Naive thymus-derived CD8-positive, alpha-beta T cell (primary cell): ENCODE results near the gene SLC22A12. TPM values are rescaled to one million over a fixed set of nuclear protein-coding genes. Genes with fewer than 3 reads are reported as not detected.

Experiments used
- ATAC-seq, 2 donors: fragments of 150-1000 bp; cut with Tn5 transposase in 1 of 2; sonication (Bioruptor Pico), chemical (Tn5 transposase) in 1 of 2; 1 replicate in 1 of 2; 2 replicates in 1 of 2; pipeline ENCODE4 v1.10.0; 2021; ENCODE audit warnings: mild to moderate bottlenecking in 2 of 2, moderate library complexity in 2 of 2
- POLR2A ChIA-PET: fragments of 350-600 bp; sonication (Branson Sonifier 250); formaldehyde crosslinking; loops from one replicate; lab custom pipeline; 2021; ENCODE audit warnings: antibody characterized with exemption; lab: Charles Lee
- DNase-seq, 10 donors: peaks; one replicate each; pipeline versions ENCODE4 v3.0.0 to v3.0.0-alpha.2; 2020 to 2022
- H3K27ac Mint-ChIP-seq, 10 donors: one replicate each; pipeline ENCODE4 v1.8.0; 2020 to 2022; ENCODE audit warnings: mild to moderate bottlenecking in 10 of 10, mixed read lengths in 10 of 10, moderate library complexity in 4 of 10, inconsistent platforms in 1 of 10
- H3K27me3 Mint-ChIP-seq, 5 donors: one replicate each; pipeline ENCODE4 v1.8.0; 2021 to 2022; ENCODE audit warnings: mixed read lengths in 5 of 5
- H3K36me3 Mint-ChIP-seq, 3 donors: one replicate each; pipeline ENCODE4 v1.8.0; 2020 to 2022; ENCODE audit warnings: mixed read lengths in 3 of 3, mild to moderate bottlenecking in 2 of 3, inconsistent platforms in 1 of 3
- H3K4me1 Mint-ChIP-seq, 4 donors: one replicate each; pipeline ENCODE4 v1.8.0; 2021 to 2022; ENCODE audit warnings: mixed read lengths in 4 of 4
- H3K4me3 Mint-ChIP-seq, 10 donors: one replicate each; pipeline ENCODE4 v1.8.0; 2020 to 2022; ENCODE audit warnings: mild to moderate bottlenecking in 10 of 10, mixed read lengths in 10 of 10, moderate library complexity in 6 of 10, inconsistent platforms in 1 of 10
- H3K9me3 Mint-ChIP-seq, 9 donors: one replicate each; pipeline ENCODE4 v1.8.0; 2020 to 2022; ENCODE audit warnings: mixed read lengths in 9 of 9, mild to moderate bottlenecking in 3 of 9, inconsistent platforms in 1 of 9, moderate library complexity in 1 of 9
- polyA plus RNA-seq, 3 donors: library from polyadenylated mRNA; unstranded; fragments of 300-500 nt; fragmentation: Illumina TruSeq; gene quantifications; one replicate each; pipeline ENCODE4 v1.2.3, GENCODE V29; 2021
- total RNA-seq, 8 experiments: library from RNA in 2 of 8; stranded (reverse) in 2 of 8; gene quantifications; one replicate each; pipeline ENCODE4 v1.2.3 and lab custom pipeline; 2021 to 2026

SLC22A12 gene
- total and polyA plus RNA-seq, 5 experiments from 2014 or later: not detected

GRCh38 chr11:64629796-64630562 lies 39.0 kb downstream of the SLC22A12 start:
- Mint-ChIP-seq H3K4me3 (no peak overlapping the region), H3K27me3 (peaks cover 4 to 12% (median 10%) of the 10 kb centered on the region in 5 donors), H3K27ac (peak overlapping the region in 2 of 10 donors; percentile 27 to 37), H3K36me3 (no peaks in the 10 kb centered on the region), H3K4me1 (peaks cover 11 to 23% (median 15%) of the 10 kb centered on the region in 4 donors), H3K9me3 (no peaks in the 10 kb centered on the region)
- POLR2A ChIA-PET: no interaction called here
- ATAC-seq (no peak), DNase-seq (no peak)

DNA sequence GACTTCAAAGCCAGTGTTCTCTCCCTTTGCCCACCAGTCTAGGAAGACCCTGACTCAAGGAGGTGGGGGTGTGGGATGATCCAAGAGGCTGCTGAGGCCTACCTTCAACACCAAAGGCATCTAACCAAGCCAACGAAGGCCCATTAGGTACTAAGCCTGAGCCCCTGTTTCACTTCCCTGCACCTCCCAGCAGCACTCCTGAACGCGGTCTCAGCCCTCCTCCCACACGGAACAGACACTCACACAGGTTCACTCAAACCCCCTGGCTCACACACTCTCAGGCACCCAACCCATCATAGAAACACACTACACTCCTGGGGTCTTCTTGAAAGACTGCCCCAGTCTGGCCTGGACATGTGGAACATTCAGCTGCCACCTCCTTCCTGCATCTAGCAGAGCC lies 40.7 kb downstream of the SLC22A12 start:
- ATAC-seq (no peak), DNase-seq (no peak)
- peaks cover 8 to 29% (median 19%) of the 10 kb centered on the region in 5 donors for H3K27me3 Mint-ChIP-seq
- H3K9me3 Mint-ChIP-seq: no peaks in the 10 kb centered on the region
- H3K4me3 Mint-ChIP-seq: no peak overlapping the region
- H3K4me1 Mint-ChIP-seq: peaks cover 11 to 18% (median 15%) of the 10 kb centered on the region in 4 donors
- H3K27ac Mint-ChIP-seq: no peak overlapping the region
- POLR2A ChIA-PET: no interaction called here
- no peaks in the 10 kb centered on the region for H3K36me3 Mint-ChIP-seq

DNA sequence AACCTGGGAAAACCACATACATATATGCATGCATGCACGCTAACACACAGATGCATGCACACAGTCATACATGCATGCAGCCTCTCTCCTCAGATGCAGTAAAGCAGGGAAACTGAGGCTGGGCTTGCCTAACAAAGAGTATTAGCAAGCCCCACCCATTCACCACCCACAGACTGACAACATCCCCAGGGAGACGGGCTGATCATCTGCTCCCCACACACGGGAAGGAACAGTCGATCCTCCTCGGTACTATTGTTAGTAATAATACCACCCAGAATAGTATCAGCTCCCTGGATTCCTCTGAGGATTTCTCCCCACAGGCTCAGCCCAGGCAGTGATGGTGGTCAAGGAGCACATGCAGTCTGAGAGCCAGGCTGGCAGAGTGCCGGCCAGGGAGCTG lies 41.2 kb downstream of the SLC22A12 start:
- DNase-seq (no peak), ATAC-seq (no peak)
- Mint-ChIP-seq H3K4me3 (no peak overlapping the region), H3K9me3 (no peaks in the 10 kb centered on the region), H3K4me1 (peaks cover 11 to 18% (median 15%) of the 10 kb centered on the region in 4 donors), H3K27ac (peak overlapping the region in 1 of 10 donors; percentile 43), H3K27me3 (peaks cover 8 to 31% (median 19%) of the 10 kb centered on the region in 5 donors), H3K36me3 (no peaks in the 10 kb centered on the region)
- POLR2A ChIA-PET: no interaction called here

GRCh38 chr11:64632654-64633053 lies 41.6 kb downstream of the SLC22A12 start:
- Mint-ChIP-seq H3K4me1 (peaks cover 11 to 20% (median 15%) of the 10 kb centered on the region in 4 donors), H3K4me3 (no peak overlapping the region), H3K9me3 (no peaks in the 10 kb centered on the region), H3K27me3 (peaks cover 8 to 31% (median 22%) of the 10 kb centered on the region in 5 donors), H3K36me3 (no peaks in the 10 kb centered on the region), H3K27ac (no peak overlapping the region)
- DNase-seq (no peak), ATAC-seq (no peak)
- POLR2A ChIA-PET: no interaction called here

DNA sequence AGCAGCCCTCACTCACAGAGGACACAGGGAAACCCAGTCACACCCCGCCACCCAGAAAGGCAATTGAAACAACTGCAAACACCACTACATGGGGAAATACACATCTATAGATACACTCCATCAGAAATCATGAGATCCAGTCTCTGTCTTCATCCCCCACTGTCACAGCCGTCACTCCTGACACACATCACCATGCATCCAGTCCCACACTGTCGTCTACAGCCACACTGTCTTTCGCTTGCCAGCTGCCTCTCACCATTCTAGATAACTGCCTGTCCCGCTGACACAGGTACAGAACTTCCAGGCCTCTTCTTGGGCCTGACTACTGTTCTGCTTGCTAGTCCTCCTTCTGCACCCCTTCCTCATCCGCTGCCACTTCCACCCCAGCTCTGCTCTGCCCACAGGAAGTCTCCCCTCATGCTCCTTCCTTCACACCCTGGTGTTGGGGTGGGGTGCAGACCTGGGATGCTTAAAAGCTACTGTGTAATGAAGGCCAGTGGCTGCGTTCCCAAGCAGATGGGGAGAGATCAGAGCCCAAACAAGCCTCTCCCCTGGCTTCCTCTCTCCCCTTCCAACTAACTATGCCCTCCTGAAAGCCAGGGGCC lies 42.6 kb downstream of the SLC22A12 start:
- peak overlapping the region in 6 of 10 donors; percentile 7 to 79 (median 44) for H3K27ac Mint-ChIP-seq
- H3K36me3 Mint-ChIP-seq: no peaks in the 10 kb centered on the region
- H3K27me3 Mint-ChIP-seq: peaks cover 8 to 31% (median 23%) of the 10 kb centered on the region in 5 donors
- peak overlapping the region in 3 of 10 donors; percentile 24 to 38 (median 34) for H3K4me3 Mint-ChIP-seq
- ATAC-seq: peak in 1 of 2 donors; percentile 46
- peaks cover 11 to 21% (median 15%) of the 10 kb centered on the region in 4 donors for H3K4me1 Mint-ChIP-seq
- no peak for DNase-seq
- no peaks in the 10 kb centered on the region for H3K9me3 Mint-ChIP-seq
- POLR2A ChIA-PET: no interaction called here

DNA sequence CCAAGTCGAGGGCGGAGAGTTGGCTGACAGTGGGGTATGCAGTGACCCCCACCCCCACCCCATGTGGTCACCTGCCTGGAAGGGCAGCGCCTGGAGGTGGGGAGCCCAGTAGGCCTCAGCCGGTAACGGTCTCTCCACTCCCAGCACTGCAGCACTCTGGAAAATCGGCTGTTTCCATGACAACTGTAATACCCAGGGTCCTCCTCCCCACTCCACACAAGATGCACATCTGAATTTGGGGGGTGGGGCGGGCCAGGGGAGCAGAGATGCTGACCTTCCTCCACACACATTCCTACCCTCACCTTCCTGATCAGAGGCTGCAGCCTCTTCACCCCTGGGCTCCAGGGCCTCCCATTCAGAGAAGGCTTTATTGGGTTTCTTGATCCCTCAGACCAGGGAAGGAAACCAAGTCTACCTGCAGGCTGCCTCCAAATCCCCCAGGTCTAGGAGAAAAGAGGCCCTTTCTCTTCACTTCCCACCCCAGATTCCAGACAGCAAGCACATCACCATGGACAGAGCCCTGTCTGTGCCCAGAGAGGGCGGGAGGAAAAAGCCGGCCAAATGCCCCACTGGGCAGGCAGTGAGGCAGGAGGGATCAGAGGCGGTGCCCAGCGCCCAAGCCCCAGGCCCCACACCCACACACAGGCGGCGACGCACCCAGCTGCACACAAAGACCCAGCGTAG lies 46.5 kb downstream of the SLC22A12 start:
- Mint-ChIP-seq H3K27me3 (peaks cover 9 to 31% (median 23%) of the 10 kb centered on the region in 5 donors), H3K4me1 (peaks cover 11 to 24% (median 14%) of the 10 kb centered on the region in 4 donors), H3K36me3 (no peaks in the 10 kb centered on the region), H3K4me3 (peak overlapping the region in 1 of 10 donors; percentile 28), H3K27ac (no peak overlapping the region), H3K9me3 (no peaks in the 10 kb centered on the region)
- no peak for ATAC-seq
- DNase-seq: no peak
- POLR2A ChIA-PET: no interaction called here

- Mint-ChIP-seq H3K9me3 (no peaks in the 10 kb centered on the region), H3K27ac (no peak overlapping the region), H3K36me3 (no peaks in the 10 kb centered on the region), H3K27me3 (peaks cover 9 to 31% (median 23%) of the 10 kb centered on the region in 5 donors), H3K4me3 (peak overlapping the region in 1 of 10 donors; percentile 28), H3K4me1 (peaks cover 11 to 23% (median 13%) of the 10 kb centered on the region in 4 donors)
- ATAC-seq (peak in 1 of 2 donors; percentile 20), DNase-seq (no peak)
- POLR2A ChIA-PET: no interaction called here
Measured at GRCh38 chr11:64638018-64638665, 47.1 kb downstream of the SLC22A12 start.

- peak overlapping the region in 1 of 10 donors; percentile 37 for H3K4me3 Mint-ChIP-seq
- no peaks in the 10 kb centered on the region for H3K36me3 Mint-ChIP-seq
- peaks cover 5 to 19% (median 9%) of the 10 kb centered on the region in 4 donors for H3K4me1 Mint-ChIP-seq
- peaks cover 9 to 32% (median 25%) of the 10 kb centered on the region in 5 donors for H3K27me3 Mint-ChIP-seq
- DNase-seq (no peak), ATAC-seq (no peak)
- POLR2A ChIA-PET: no interaction called here
- peaks cover 0 to 1% (median 0%) of the 10 kb centered on the region in 9 donors for H3K9me3 Mint-ChIP-seq
- no peak overlapping the region for H3K27ac Mint-ChIP-seq
Measured at GRCh38 chr11:64638829-64639228, 47.8 kb downstream of the SLC22A12 start.

DNA sequence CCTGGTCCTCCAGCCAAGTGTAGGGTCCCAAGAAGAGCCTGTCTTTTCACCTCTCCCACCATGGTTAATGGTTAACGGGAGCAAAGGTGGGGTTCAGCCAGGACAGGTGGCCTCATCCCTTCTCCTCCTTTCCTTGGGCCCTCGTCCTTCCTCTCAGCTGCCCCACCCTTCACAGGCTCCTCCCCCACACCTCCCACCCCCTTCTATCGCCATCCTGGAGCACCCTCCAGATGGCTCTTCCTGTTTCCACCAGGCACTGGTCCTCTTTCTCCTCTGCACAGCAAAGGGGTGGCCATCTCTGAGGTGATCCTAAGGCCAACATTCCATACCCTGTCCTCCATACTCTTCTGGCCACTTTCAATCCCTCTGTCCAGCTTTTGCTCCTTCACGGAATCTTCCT lies 48.9 kb downstream of the SLC22A12 start:
- Mint-ChIP-seq H3K4me3 (no peak overlapping the region), H3K36me3 (no peaks in the 10 kb centered on the region), H3K4me1 (peaks cover 0 to 13% (median 4%) of the 10 kb centered on the region in 4 donors), H3K27ac (no peak overlapping the region), H3K27me3 (peaks cover 13 to 32% (median 26%) of the 10 kb centered on the region in 5 donors), H3K9me3 (peaks cover 0 to 1% (median 0%) of the 10 kb centered on the region in 9 donors)
- POLR2A ChIA-PET: no interaction called here
- ATAC-seq (no peak), DNase-seq (no peak)

DNA sequence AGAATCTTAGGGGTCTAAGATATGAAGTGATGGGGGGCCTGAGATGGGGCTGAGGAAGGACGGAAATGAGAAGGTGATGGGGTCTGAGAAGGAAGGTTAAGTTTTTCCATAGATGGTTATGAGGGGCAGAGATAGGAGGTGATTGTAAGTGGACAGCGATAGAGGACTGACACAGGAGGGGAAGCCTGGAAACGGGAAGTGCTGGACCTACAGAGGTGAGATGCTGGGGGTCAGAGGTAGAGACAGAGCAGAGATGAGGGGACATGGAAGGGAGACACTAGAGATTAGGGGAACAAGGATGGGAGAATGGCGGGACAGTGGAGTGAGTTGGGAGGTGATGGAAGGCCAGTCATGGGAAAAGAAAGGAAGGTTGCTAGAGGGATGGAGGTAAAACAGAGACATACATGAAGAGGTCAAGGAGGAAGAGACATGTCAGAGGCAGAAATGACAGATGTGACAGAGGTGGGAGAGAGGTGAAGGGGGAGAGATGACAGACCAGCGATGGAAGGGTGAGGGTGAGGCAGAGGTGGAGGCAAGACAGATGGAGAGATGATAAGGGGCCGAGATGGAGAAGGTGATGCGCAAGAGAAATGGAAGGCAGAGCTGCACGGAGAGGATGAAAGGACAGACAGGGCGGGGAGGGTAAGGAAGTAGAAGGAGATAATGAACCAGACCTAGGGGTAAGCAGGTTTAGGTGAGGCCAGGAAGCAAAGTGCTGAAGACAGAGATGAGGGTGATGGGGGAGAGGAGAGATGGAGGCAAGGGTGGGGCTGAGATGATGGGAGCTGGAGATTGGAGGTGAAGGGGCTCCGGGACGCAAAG lies 50.8 kb downstream of the SLC22A12 start:
- Mint-ChIP-seq H3K4me3 (no peak overlapping the region), H3K27me3 (peaks cover 17 to 37% (median 32%) of the 10 kb centered on the region in 5 donors), H3K27ac (no peak overlapping the region), H3K36me3 (no peaks in the 10 kb centered on the region), H3K9me3 (peaks cover 0 to 1% (median 0%) of the 10 kb centered on the region in 9 donors), H3K4me1 (peaks cover 0 to 13% (median 3%) of the 10 kb centered on the region in 4 donors)
- DNase-seq (no peak), ATAC-seq (peak in 1 of 2 donors; percentile 39)
- POLR2A ChIA-PET: no interaction called here

GRCh38 chr11:64642418-64642735 lies 51.4 kb downstream of the SLC22A12 start:
- Mint-ChIP-seq H3K4me3 (peak overlapping the region in 3 of 10 donors; percentile 38 to 50 (median 44)), H3K27ac (no peak overlapping the region), H3K27me3 (peaks cover 17 to 37% (median 35%) of the 10 kb centered on the region in 5 donors), H3K4me1 (peaks cover 0 to 13% (median 3%) of the 10 kb centered on the region in 4 donors), H3K36me3 (no peaks in the 10 kb centered on the region), H3K9me3 (peaks cover 0 to 1% (median 0%) of the 10 kb centered on the region in 9 donors)
- ATAC-seq: peak in 1 of 2 donors; percentile 32
- POLR2A ChIA-PET: no interaction called here
- DNase-seq: no peak
